Nephron progenitor cell (in vitro differentiated cells): ENCODE results near the gene MFSD12.

ENCODE experiments used
- DNase-seq: peaks from one replicate; pipeline ENCODE4 v3.0.0; 2021
- H3K27ac Mint-ChIP-seq: 2 replicates; pipeline ENCODE4 v1.8.0; 2021; ENCODE audit warnings: mild to moderate bottlenecking, moderate library complexity, mixed read lengths
- H3K27me3 Mint-ChIP-seq: 2 replicates; pipeline ENCODE4 v1.8.0; 2021; ENCODE audit warnings: mild to moderate bottlenecking, low read depth, mixed read lengths; ENCODE audit not compliant: poor library complexity
- H3K36me3 Mint-ChIP-seq: 2 replicates; pipeline ENCODE4 v1.8.0; 2021; ENCODE audit warnings: low read depth, mixed read lengths
- H3K4me1 Mint-ChIP-seq: 2 replicates; pipeline ENCODE4 v1.8.0; 2021; ENCODE audit warnings: mixed read lengths
- H3K4me3 Mint-ChIP-seq: 2 replicates; pipeline ENCODE4 v1.8.0; 2021; ENCODE audit warnings: mild to moderate bottlenecking, moderate library complexity, mixed read lengths
- H3K9me3 Mint-ChIP-seq: 2 replicates; pipeline ENCODE4 v1.8.0; 2021; ENCODE audit warnings: mild to moderate bottlenecking, moderate library complexity, mixed read lengths
- CTCF ChIP-seq: fragments of 200-600 bp; sonication (generic); IDR thresholded peaks from 2 replicates; pipeline ENCODE4 v1.5.0; 2021; ENCODE audit warnings: antibody characterized with exemption

The MFSD12 gene

GRCh38 chr19:3518255-3518654 lies 39.1 kb downstream of the MFSD12 start:
- Mint-ChIP-seq H3K36me3 (peaks cover 13% of the 10 kb centered on the region), H3K9me3 (no peaks in the 10 kb centered on the region), H3K4me3 (no peak overlapping the region), H3K27me3 (no peaks in the 10 kb centered on the region), H3K27ac (no peak overlapping the region), H3K4me1 (peaks cover 42% of the 10 kb centered on the region)
- no peak for DNase-seq
- TF ChIP-seq CTCF, result no peak

GRCh38 chr19:3517638-3518037 lies 39.7 kb downstream of the MFSD12 start:
- DNase-seq, result no peak
- no peak for TF ChIP-seq CTCF
- H3K27ac Mint-ChIP-seq, result no peak overlapping the region
- no peaks in the 10 kb centered on the region for H3K27me3 Mint-ChIP-seq
- no peak overlapping the region for H3K4me3 Mint-ChIP-seq
- peaks cover 13% of the 10 kb centered on the region for H3K36me3 Mint-ChIP-seq
- H3K9me3 Mint-ChIP-seq, result no peaks in the 10 kb centered on the region
- H3K4me1 Mint-ChIP-seq, result peaks cover 44% of the 10 kb centered on the region

- Mint-ChIP-seq H3K27ac (no peak overlapping the region), H3K27me3 (no peaks in the 10 kb centered on the region), H3K4me1 (peaks cover 53% of the 10 kb centered on the region), H3K4me3 (no peak overlapping the region), H3K36me3 (peaks cover 9% of the 10 kb centered on the region), H3K9me3 (no peaks in the 10 kb centered on the region)
- no peak for TF ChIP-seq CTCF
- no peak for DNase-seq
These were observed 40.6 kb downstream of the MFSD12 start for GRCh38 chr19:3516675-3517207.

GRCh38 chr19:3515891-3516422 lies 41.4 kb downstream of the MFSD12 start:
- no peak for DNase-seq
- Mint-ChIP-seq H3K27ac (peak overlapping the region; percentile 74), H3K4me3 (no peak overlapping the region), H3K36me3 (peaks cover 2% of the 10 kb centered on the region), H3K27me3 (no peaks in the 10 kb centered on the region), H3K4me1 (peaks cover 57% of the 10 kb centered on the region), H3K9me3 (no peaks in the 10 kb centered on the region)
- TF ChIP-seq CTCF, result no peak

- Mint-ChIP-seq H3K36me3 (peaks cover 2% of the 10 kb centered on the region), H3K4me3 (no peak overlapping the region), H3K27me3 (no peaks in the 10 kb centered on the region), H3K4me1 (peaks cover 61% of the 10 kb centered on the region), H3K9me3 (no peaks in the 10 kb centered on the region), H3K27ac (peak overlapping the region; percentile 64)
- DNase-seq, result no peak
- TF ChIP-seq CTCF, result no peak
These were observed 42.5 kb downstream of the MFSD12 start for GRCh38 chr19:3514930-3515329.
